ENCODE measurements around the gene NYAP2. TPM values are rescaled to one million over a fixed set of nuclear protein-coding genes. Genes with fewer than 3 reads are reported as not detected.

The NYAP2 gene
- total RNA-seq, result not detected in 2 replicates

- intact Hi-C loops (cut with micrococcal nuclease), result no loop called here
Observed at GRCh38 chr2:225399504-225399903, at the start of gene NYAP2. NYAP2 (plus strand) TSS chr2:225399710; CDS start chr2:225408881, 9,171 bp downstream.

GRCh38 chr2:225353579-225354085 lies 45.9 kb upstream of the NYAP2 start:
- intact Hi-C loops (cut with micrococcal nuclease), result no loop called here

- intact Hi-C loops (cut with micrococcal nuclease), result no loop called here
Observed at GRCh38 chr2:225354281-225354774, 45.2 kb upstream of the NYAP2 start.

GRCh38 chr2:225355788-225356187 lies 43.7 kb upstream of the NYAP2 start:
- intact Hi-C loops (cut with micrococcal nuclease), result no loop called here

GRCh38 chr2:225366731-225367130 lies 32.8 kb upstream of the NYAP2 start:
- intact Hi-C loops (cut with micrococcal nuclease), result no loop called here

GRCh38 chr2:225367482-225367881 lies 32.0 kb upstream of the NYAP2 start:
- intact Hi-C loops (cut with micrococcal nuclease), result no loop called here

GRCh38 chr2:225378984-225379383 lies 20.5 kb upstream of the NYAP2 start:
- intact Hi-C loops (cut with micrococcal nuclease), result no loop called here

GRCh38 chr2:225379856-225380255 lies 19.7 kb upstream of the NYAP2 start:
- intact Hi-C loops (cut with micrococcal nuclease), result no loop called here

GRCh38 chr2:225381609-225382008 lies 17.9 kb upstream of the NYAP2 start:
- intact Hi-C loops (cut with micrococcal nuclease), result no loop called here

GRCh38 chr2:225398372-225398771 lies 1.1 kb upstream of the NYAP2 start:
- intact Hi-C loops (cut with micrococcal nuclease), result no loop called here

- intact Hi-C loops (cut with micrococcal nuclease), result no loop called here
Observed at GRCh38 chr2:225400060-225400511, 576 bp downstream of the NYAP2 start.

- intact Hi-C loops (cut with micrococcal nuclease), result no loop called here
Observed at GRCh38 chr2:225400546-225401400, 1.3 kb downstream of the NYAP2 start.

- intact Hi-C loops (cut with micrococcal nuclease), result no loop called here
Observed at GRCh38 chr2:225402210-225402776, 2.8 kb downstream of the NYAP2 start.

GRCh38 chr2:225411452-225411851 lies 11.9 kb downstream of the NYAP2 start:
- intact Hi-C loops (cut with micrococcal nuclease), result no loop called here

- intact Hi-C loops (cut with micrococcal nuclease), result no loop called here
Observed at GRCh38 chr2:225413786-225414185, 14.3 kb downstream of the NYAP2 start.

- intact Hi-C loops (cut with micrococcal nuclease), result no loop called here
Observed at GRCh38 chr2:225414902-225415301, 15.4 kb downstream of the NYAP2 start.

GRCh38 chr2:225415341-225415740 lies 15.8 kb downstream of the NYAP2 start:
- intact Hi-C loops (cut with micrococcal nuclease), result no loop called here

- intact Hi-C loops (cut with micrococcal nuclease), result no loop called here
Observed at GRCh38 chr2:225415792-225416191, 16.3 kb downstream of the NYAP2 start.

- intact Hi-C loops (cut with micrococcal nuclease), result no loop called here
Observed at GRCh38 chr2:225416616-225417367, 17.3 kb downstream of the NYAP2 start.

GRCh38 chr2:225419033-225419432 lies 19.5 kb downstream of the NYAP2 start:
- intact Hi-C loops (cut with micrococcal nuclease), result no loop called here

GRCh38 chr2:225422145-225422544 lies 22.6 kb downstream of the NYAP2 start:
- intact Hi-C loops (cut with micrococcal nuclease), result no loop called here

GRCh38 chr2:225425284-225425683 lies 25.8 kb downstream of the NYAP2 start:
- intact Hi-C loops (cut with micrococcal nuclease), result no loop called here

Measured in T-helper 1 cell treated with Interleukin-12 subunit alpha and Interleukin-12 subunit beta and Interleukin-4 antibody, amounts not matched to agents 30 ng/mL and 1 ng/mL, for 36 hours (primary cell).